HEK293T (cell line): Measurements from ENCODE around the gene DPEP3.
"Not testable (repeated sequence)": the region's sequence is repeated elsewhere in the genome, so short reads cannot be mapped to it uniquely, and the experiment has no call there.

Experiments
- CTCF ChIA-PET: fragments of 350-600 bp; formaldehyde crosslinking; extraction: SDS; loops from one replicate; lab custom pipeline; 2021; ENCODE audit warnings: antibody characterized with exemption, inconsistent platforms; lab: Yijun Ruan, JAX
- POLR2A ChIA-PET: fragments of 350-600 bp; formaldehyde crosslinking; extraction: SDS; loops from one replicate; lab custom pipeline; 2020; ENCODE audit warnings: antibody characterized with exemption, inconsistent platforms; lab: Yijun Ruan, JAX
- DNase-seq: peaks from one replicate; pipeline ENCODE4 v3.0.0; 2012; ENCODE audit warnings: mixed read lengths; ENCODE audit errors: extremely low spot score
- ARNT ChIP-seq: fragments of 450-650 bp; IDR thresholded peaks from 2 replicates; pipeline ENCODE4 v1.6.1; 2017; ENCODE audit warnings: mild to moderate bottlenecking
- BHLHE40 ChIP-seq: fragments of 450-650 bp; IDR thresholded peaks from 2 replicates; pipeline ENCODE4 v1.6.1; 2016; ENCODE audit warnings: mild to moderate bottlenecking, moderate library complexity, borderline replicate concordance
- CTBP1 ChIP-seq: fragments of 450-650 bp; IDR thresholded peaks from 2 replicates; pipeline ENCODE4 v1.6.1; 2016; ENCODE audit warnings: borderline replicate concordance
- ELF4 ChIP-seq: fragments of 450-650 bp; IDR thresholded peaks from 2 replicates; pipeline ENCODE4 v1.6.1; 2017; ENCODE audit warnings: antibody characterized with exemption
- FOXA1 ChIP-seq: fragments of 450-650 bp; IDR thresholded peaks from 2 replicates; pipeline ENCODE4 v1.6.1; 2016; ENCODE audit warnings: mild to moderate bottlenecking
- FOXK2 ChIP-seq: fragments of 450-650 bp; IDR thresholded peaks from 2 replicates; pipeline ENCODE4 v1.6.1; 2016; ENCODE audit warnings: mild to moderate bottlenecking
- FOXM1 ChIP-seq: fragments of 450-650 bp; IDR thresholded peaks from 2 replicates; pipeline ENCODE4 v1.6.1; 2017; ENCODE audit warnings: mild to moderate bottlenecking, borderline replicate concordance
- HDGF ChIP-seq: fragments of 450-650 bp; IDR thresholded peaks from 2 replicates; pipeline ENCODE4 v1.6.1; 2017; ENCODE audit warnings: antibody characterized with exemption, borderline replicate concordance
- L3MBTL2 ChIP-seq: fragments of 450-650 bp; conservative IDR thresholded peaks from 2 replicates; pipeline ENCODE4 v1.6.1; 2016; ENCODE audit warnings: mild to moderate bottlenecking
- LEF1 ChIP-seq: fragments of 450-650 bp; IDR thresholded peaks from 2 replicates; pipeline ENCODE4 v1.6.1; 2017; ENCODE audit warnings: mild to moderate bottlenecking, borderline replicate concordance
- NFRKB ChIP-seq: fragments of 450-650 bp; IDR thresholded peaks from 2 replicates; pipeline ENCODE4 v1.6.1; 2016; ENCODE audit warnings: mild to moderate bottlenecking, moderate library complexity
- PKNOX1 ChIP-seq: fragments of 450-650 bp; IDR thresholded peaks from 2 replicates; pipeline ENCODE4 v1.6.1; 2016
- SP1 ChIP-seq: fragments of 450-650 bp; IDR thresholded peaks from 2 replicates; pipeline ENCODE4 v1.6.1; 2017
- SUZ12 ChIP-seq: fragments of 450-650 bp; IDR thresholded peaks from 2 replicates; pipeline ENCODE4 v1.6.1; 2016; ENCODE audit warnings: mild to moderate bottlenecking
- TARDBP ChIP-seq: fragments of 450-650 bp; IDR thresholded peaks from 2 replicates; pipeline ENCODE4 v1.6.1; 2016
- ZNF384 ChIP-seq: fragments of 450-650 bp; IDR thresholded peaks from 2 replicates; pipeline ENCODE4 v1.6.1; 2016

Gene DPEP3

GRCh38 chr16:68015681-68016080, 35.4 kb upstream of the DPEP3 start, which contains the start of gene DPEP2NB:
Gene DPEP2NB, minus strand, starts transcription at chr16:68015911. Its CDS starts 141 bp downstream, at chr16:68015770.
- no peak for DNase-seq
- no peak for TF ChIP-seq BHLHE40
- TF ChIP-seq FOXA1: no peak
- TF ChIP-seq FOXK2: no peak
- no peak for TF ChIP-seq ZNF384
- no peak for TF ChIP-seq SUZ12
- no peak for TF ChIP-seq TARDBP
- no peak for TF ChIP-seq SP1
- TF ChIP-seq L3MBTL2: no peak
- no peak for TF ChIP-seq PKNOX1
- no peak for TF ChIP-seq FOXM1
- no peak for TF ChIP-seq NFRKB
- no peak for TF ChIP-seq LEF1
- TF ChIP-seq ELF4: no peak
- no peak for TF ChIP-seq HDGF
- CTCF ChIA-PET: no interaction called here
- POLR2A ChIA-PET: no interaction called here

GRCh38 chr16:68013440-68013839, 33.1 kb upstream of the DPEP3 start:
- TF ChIP-seq L3MBTL2 (no peak), SP1 (no peak), ELF4 (no peak), FOXA1 (no peak), SUZ12 (no peak), NFRKB (no peak)

GRCh38 chr16:68009872-68010271, 29.6 kb upstream of the DPEP3 start:
- DNase-seq, POLR2A ChIA-PET: not testable (repeated sequence)
- CTCF ChIA-PET: interaction anchor here (0.7 kb wide), 1 partner anchor 30 kb away, joined by 3 read pairs; no protein-coding TSS in a partner anchor

More at GRCh38 chr16:68013440-68013839, 33.1 kb upstream of the DPEP3 start:
- ChIA-PET POLR2A (interaction anchor here (1.1 kb wide), 1 partner anchor 10 kb away, joined by 6 read pairs; the partner anchor contains the start of genes DDX28 and DUS2), CTCF (no interaction called here)
- DNase-seq: no peak

GRCh38 chr16:68009157-68009735, 28.9 kb upstream of the DPEP3 start:
- TF ChIP-seq FOXA1 (no peak), ARNT (no peak), NFRKB (no peak), SUZ12 (no peak), CTBP1 (no peak), ZNF384 (no peak), BHLHE40 (no peak), ELF4 (no peak), FOXM1 (no peak), HDGF (no peak), LEF1 (no peak)
- ChIA-PET CTCF (no interaction called here), POLR2A (no interaction called here)
- no peak for DNase-seq

GRCh38 chr16:68005786-68006286, 25.5 kb upstream of the DPEP3 start:
- DNase-seq: no peak
- no peak for TF ChIP-seq L3MBTL2
- TF ChIP-seq ZNF384: no peak
- no peak for TF ChIP-seq BHLHE40
- TF ChIP-seq NFRKB: no peak
- TF ChIP-seq FOXK2: no peak
- no peak for TF ChIP-seq LEF1
- TF ChIP-seq ARNT: no peak
- no peak for TF ChIP-seq ELF4
- no peak for TF ChIP-seq FOXM1
- TF ChIP-seq CTBP1: no peak
- no peak for TF ChIP-seq TARDBP
- TF ChIP-seq SP1: no peak
- TF ChIP-seq FOXA1: no peak
- TF ChIP-seq HDGF: no peak
- TF ChIP-seq SUZ12: no peak
- POLR2A ChIA-PET: interaction anchor here (1.1 to 2.2 kb wide), 2 partner anchors 17 to 20 kb away, joined by 4 to 13 read pairs; partner anchors contain the start of genes DDX28 and DUS2
- CTCF ChIA-PET: interaction anchor here (1.5 kb wide), 1 partner anchor 35 kb away, joined by 4 read pairs; no protein-coding TSS in a partner anchor

- TF ChIP-seq NFRKB: no peak
- no peak for TF ChIP-seq L3MBTL2
- TF ChIP-seq HDGF: no peak
- no peak for TF ChIP-seq FOXK2
- no peak for TF ChIP-seq ELF4
- TF ChIP-seq ARNT: no peak
- TF ChIP-seq CTBP1: no peak
- TF ChIP-seq SUZ12: no peak
- TF ChIP-seq FOXM1: no peak
- no peak for TF ChIP-seq FOXA1
- TF ChIP-seq PKNOX1: no peak
- TF ChIP-seq LEF1: no peak
- no peak for TF ChIP-seq TARDBP
- ChIA-PET CTCF (interaction anchor here (1.5 kb wide), 1 partner anchor 36 kb away, joined by 4 read pairs; no protein-coding TSS in a partner anchor), POLR2A (interaction anchor here (1.0 to 2.2 kb wide), 2 partner anchors 17 to 20 kb away, joined by 3 to 13 read pairs; partner anchors contain the start of genes DDX28 and DUS2)
- DNase-seq: no peak
These were observed 24.9 kb upstream of the DPEP3 start for GRCh38 chr16:68005211-68005610.
